Measurements from ENCODE around the gene SIRPB1. TPM values are rescaled to one million over a fixed set of nuclear protein-coding genes. Genes with fewer than 3 reads are reported as not detected.

The SIRPB1 gene
- total and polyA plus RNA-seq, 8 donors, result 0.05 to 3.6 (median 0.82) TPM; not detected in 1

DNA sequence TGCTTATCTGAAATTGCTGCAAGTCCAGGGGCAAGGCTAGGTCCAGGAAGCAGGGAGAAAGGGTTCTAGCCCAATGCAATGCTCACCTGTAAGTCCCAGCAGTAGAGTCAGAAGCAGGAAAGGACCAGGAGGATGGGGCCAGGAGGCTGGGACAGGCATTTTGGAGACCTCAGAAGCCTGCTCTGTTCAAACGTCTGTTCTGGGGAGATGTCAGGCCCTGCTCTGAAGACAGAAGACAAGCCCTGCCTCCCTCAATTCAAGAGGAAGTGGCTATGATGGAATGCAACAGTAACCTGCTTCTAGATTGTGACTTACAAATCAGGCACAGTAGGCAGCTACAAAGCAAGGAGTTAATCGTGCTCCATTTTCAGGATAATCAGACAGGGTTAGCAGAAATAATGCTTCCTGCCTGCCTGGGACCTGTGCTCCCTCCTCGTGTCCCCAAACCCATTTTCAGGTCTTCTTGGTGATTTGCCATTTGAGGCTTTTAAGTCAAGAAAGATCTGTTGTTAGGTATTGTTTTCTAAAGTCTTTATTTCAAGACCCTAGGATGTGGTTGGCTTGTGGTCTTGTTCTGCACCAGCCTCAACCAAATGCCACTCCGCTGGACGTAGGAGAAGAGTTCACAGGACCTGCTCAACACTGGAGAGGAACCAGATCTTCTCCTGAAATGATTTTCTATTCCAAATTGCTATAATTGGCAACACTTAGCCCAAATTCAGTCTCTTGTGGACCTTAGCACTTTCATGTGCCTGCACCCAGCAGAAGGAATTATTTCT is 37.9 kb upstream of the SIRPB1 start, which contains the start of gene SIRPG:
TSS of gene SIRPG (minus strand) at position 224 of the 779 bp plus-strand sequence. CDS start at position 159, 65 bp downstream.
- H3K36me3 ChIP-seq, result no peaks in the 10 kb centered on the region
- no peak within 1 kb of the TSS for H3K27ac ChIP-seq
- TF ChIP-seq, protein P1, sequence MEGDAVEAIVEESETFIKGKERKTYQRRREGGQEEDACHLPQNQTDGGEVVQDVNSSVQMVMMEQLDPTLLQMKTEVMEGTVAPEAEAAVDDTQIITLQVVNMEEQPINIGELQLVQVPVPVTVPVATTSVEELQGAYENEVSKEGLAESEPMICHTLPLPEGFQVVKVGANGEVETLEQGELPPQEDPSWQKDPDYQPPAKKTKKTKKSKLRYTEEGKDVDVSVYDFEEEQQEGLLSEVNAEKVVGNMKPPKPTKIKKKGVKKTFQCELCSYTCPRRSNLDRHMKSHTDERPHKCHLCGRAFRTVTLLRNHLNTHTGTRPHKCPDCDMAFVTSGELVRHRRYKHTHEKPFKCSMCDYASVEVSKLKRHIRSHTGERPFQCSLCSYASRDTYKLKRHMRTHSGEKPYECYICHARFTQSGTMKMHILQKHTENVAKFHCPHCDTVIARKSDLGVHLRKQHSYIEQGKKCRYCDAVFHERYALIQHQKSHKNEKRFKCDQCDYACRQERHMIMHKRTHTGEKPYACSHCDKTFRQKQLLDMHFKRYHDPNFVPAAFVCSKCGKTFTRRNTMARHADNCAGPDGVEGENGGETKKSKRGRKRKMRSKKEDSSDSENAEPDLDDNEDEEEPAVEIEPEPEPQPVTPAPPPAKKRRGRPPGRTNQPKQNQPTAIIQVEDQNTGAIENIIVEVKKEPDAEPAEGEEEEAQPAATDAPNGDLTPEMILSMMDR (IDR thresholded peaks at IDR 0.05), result no peak
- H3K9me3 ChIP-seq, result no peaks in the 10 kb centered on the region
- no peaks in the 10 kb centered on the region for H3K4me1 ChIP-seq
- no peak for DNase-seq
- peaks cover 0 to 3% (median 0%) of the 10 kb centered on the region in 4 donors for H3K27me3 ChIP-seq
- WGBS, 2 donors, result 49 to 51% methylated on average over 5 of the region's 5 CpGs
- no peak for ATAC-seq
- FAIRE-seq, result no peak
- no peak within 1 kb of the TSS for H3K4me3 ChIP-seq
- intact Hi-C loops (cut with DNase I), result no loop called here

DNA sequence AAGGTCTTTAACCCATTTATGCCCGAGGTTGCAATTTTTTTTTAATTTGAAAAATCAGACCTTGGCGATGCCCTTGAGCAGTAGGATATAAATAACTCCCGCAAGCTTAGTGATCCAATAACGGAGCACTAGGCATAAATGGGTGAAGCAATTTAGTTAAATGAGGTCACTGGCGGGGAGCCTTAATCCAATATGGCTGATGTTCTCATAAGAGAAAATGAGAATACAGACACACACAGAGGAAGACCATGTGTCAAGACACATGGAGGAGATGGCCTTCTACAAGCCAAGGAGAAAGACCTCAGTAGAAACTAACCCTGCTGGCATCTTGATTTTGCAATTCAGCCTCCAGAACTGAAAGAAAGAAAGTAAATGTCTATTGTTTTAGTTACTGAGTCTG is 37.0 kb upstream of the SIRPB1 start:
- Histone ChIP-seq H3K36me3 (no peaks in the 10 kb centered on the region), H3K4me3 (no peak overlapping the region), H3K4me1 (no peaks in the 10 kb centered on the region), H3K27ac (no peak overlapping the region), H3K27me3 (peaks cover 0 to 3% (median 0%) of the 10 kb centered on the region in 4 donors), H3K9me3 (no peaks in the 10 kb centered on the region)
- DNase-seq (no peak), FAIRE-seq (no peak), ATAC-seq (no peak)
- intact Hi-C loops (cut with DNase I), result no loop called here
- 59 to 87% methylated on average over 5 of the region's 5 CpGs for WGBS, 2 donors
- TF ChIP-seq, protein P1 (IDR thresholded peaks at IDR 0.05), result no peak

DNA sequence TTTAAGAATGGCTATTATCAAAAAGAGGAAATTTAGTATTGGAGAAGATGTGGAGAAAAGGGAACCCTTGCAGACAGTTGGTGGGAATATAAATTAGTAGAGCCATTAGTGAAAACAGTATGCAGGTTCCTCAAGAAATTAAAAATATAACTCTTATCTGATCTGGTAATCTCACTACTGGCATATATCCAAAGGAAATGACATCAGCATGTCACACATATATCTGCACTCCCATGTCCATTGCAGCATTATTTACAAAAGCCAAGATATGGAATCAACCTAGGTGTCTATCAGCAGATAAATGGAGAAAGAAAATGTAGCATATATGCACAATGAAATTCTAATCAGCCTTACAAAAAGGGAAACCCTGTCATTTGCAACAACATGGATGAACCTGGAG is 35.2 kb upstream of the SIRPB1 start:
- DNase-seq, result no peak
- Histone ChIP-seq H3K27ac (no peak overlapping the region), H3K4me3 (no peak overlapping the region), H3K36me3 (no peaks in the 10 kb centered on the region), H3K9me3 (no peaks in the 10 kb centered on the region), H3K4me1 (no peaks in the 10 kb centered on the region), H3K27me3 (peaks cover 0 to 3% (median 0%) of the 10 kb centered on the region in 4 donors)
- intact Hi-C loops (cut with DNase I), result no loop called here
- FAIRE-seq, result no peak
- TF ChIP-seq, protein P1 (IDR thresholded peaks at IDR 0.05), result no peak
- ATAC-seq, result no peak

DNA sequence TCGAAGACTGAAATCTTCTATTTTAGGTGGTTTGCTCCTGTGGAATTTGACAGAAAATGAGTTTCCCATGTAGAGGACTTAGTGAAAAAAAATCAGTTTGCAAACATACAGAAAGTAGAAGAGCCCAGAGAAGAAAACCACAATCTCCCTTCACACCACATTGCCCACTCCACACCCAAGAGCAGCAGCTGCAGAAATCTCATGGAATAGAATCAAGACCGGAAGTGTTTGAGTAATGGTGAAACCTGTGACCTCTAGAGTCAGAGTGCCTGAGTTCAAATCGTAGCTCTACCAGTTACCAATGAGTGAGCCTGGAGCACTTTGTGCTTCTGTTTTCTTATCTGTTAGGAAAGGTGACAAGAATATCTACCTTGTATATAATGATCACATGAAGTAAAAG is 33.2 kb upstream of the SIRPB1 start:
- ATAC-seq, result no peak
- 29 to 39% methylated on average over 3 of the region's 3 CpGs for WGBS, 2 donors
- FAIRE-seq, result no peak

More for the DNA sequence above, 33.2 kb upstream of the SIRPB1 start:
- Histone ChIP-seq H3K27ac (no peak overlapping the region), H3K4me1 (no peaks in the 10 kb centered on the region), H3K27me3 (peaks cover 0 to 3% (median 0%) of the 10 kb centered on the region in 4 donors), H3K36me3 (no peaks in the 10 kb centered on the region), H3K9me3 (no peaks in the 10 kb centered on the region), H3K4me3 (no peak overlapping the region)
- no peak for DNase-seq
- TF ChIP-seq, protein P1 (IDR thresholded peaks at IDR 0.05), result no peak
- intact Hi-C loops (cut with DNase I), result no loop called here
